Neural cell (in vitro differentiated cells): ENCODE results near the gene OPRD1.

Source experiments
- EP300 ChIP-seq: fragments of 450-650 bp; conservative IDR thresholded peaks from 2 replicates; pipeline ENCODE4 v1.6.1; 2014; ENCODE audit warnings: antibody characterized with exemption, mild to moderate bottlenecking, moderate library complexity; ENCODE audit not compliant: poor library complexity, severe bottlenecking
- EZH2 ChIP-seq: fragments of 200-600, 300-800 bp; shearing (Covaris generic), sonication (generic); IDR thresholded peaks from 2 replicates; pipeline ENCODE4 v1.6.1; 2014; ENCODE audit warnings: antibody characterized with exemption, low read length, borderline replicate concordance, mild to moderate bottlenecking; ENCODE audit not compliant: insufficient read depth, poor library complexity, severe bottlenecking
- TF ChIP-seq, protein P1 (sequence below): fragments of 450-650 bp; IDR thresholded peaks from 2 replicates; pipeline ENCODE4 v1.5.1; 2014; ENCODE audit warnings: antibody characterized with exemption, mild to moderate bottlenecking, moderate library complexity; ENCODE audit not compliant: poor library complexity, severe bottlenecking

DNA sequence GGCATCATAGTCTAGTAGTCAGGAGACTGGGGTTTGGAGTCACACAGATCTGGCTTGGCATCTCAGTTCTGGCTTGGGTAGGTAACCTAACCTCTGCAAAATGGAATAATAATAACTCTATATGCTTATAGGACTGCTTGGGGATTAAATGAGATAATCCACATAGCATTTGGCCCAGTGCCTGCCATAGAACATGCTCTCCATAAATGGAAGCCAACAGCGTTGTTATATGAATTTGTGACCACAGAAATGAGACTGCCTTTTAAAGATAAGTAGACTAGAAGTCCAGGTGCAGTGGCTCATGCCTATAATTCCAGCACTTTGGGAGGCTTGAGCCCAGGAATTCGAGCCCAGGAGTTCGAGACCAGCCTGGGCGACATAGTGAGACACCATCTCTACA lies 4.0 kb upstream of the OPRD1 start:
- TF ChIP-seq, protein P1, sequence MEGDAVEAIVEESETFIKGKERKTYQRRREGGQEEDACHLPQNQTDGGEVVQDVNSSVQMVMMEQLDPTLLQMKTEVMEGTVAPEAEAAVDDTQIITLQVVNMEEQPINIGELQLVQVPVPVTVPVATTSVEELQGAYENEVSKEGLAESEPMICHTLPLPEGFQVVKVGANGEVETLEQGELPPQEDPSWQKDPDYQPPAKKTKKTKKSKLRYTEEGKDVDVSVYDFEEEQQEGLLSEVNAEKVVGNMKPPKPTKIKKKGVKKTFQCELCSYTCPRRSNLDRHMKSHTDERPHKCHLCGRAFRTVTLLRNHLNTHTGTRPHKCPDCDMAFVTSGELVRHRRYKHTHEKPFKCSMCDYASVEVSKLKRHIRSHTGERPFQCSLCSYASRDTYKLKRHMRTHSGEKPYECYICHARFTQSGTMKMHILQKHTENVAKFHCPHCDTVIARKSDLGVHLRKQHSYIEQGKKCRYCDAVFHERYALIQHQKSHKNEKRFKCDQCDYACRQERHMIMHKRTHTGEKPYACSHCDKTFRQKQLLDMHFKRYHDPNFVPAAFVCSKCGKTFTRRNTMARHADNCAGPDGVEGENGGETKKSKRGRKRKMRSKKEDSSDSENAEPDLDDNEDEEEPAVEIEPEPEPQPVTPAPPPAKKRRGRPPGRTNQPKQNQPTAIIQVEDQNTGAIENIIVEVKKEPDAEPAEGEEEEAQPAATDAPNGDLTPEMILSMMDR, result no peak
- TF ChIP-seq EZH2, result no peak
- no peak for TF ChIP-seq EP300
